Measurements from ENCODE around the gene OR8B3. TPM values are rescaled to one million over a fixed set of nuclear protein-coding genes. Genes with fewer than 3 reads are reported as not detected.

Gene OR8B3
- total RNA-seq, 1 donor from 2014 or later: not detected

DNA sequence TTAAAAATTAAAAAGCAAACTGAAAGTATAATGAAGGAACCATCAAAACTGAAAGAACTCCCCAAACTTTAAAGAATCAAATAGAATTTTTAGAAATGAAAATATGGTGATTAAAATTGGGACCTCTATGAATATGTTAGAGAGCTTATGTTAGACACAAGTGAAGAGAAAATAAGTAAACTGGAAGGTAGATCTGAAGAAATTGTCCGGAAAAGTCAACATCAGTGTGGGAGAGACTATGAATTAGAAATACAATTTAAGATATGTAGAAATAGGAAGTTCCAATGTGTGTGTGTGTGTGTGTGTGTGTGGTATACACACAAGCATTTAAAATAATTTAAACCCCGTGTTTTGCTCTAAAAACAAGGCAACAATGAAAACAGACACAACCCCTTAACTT lies 30.8 kb upstream of the OR8B3 start:
- Histone ChIP-seq H4K20me1 (ENCODE audit: low read depth) (no peaks in the 10 kb centered on the region), H3K27me3 (no peaks in the 10 kb centered on the region), H3K4me1 (no peaks in the 10 kb centered on the region), H3K4me2 (no peak overlapping the region), H3K36me3 (no peaks in the 10 kb centered on the region), H3K9me3 (ENCODE audit: low read depth) (no peaks in the 10 kb centered on the region), H3K4me3 (no peak overlapping the region), H3F3A (ENCODE audit: low read depth) (no peaks in the 10 kb centered on the region), H3K27ac (no peak overlapping the region), H3K79me2 (ENCODE audit: low read depth) (no peaks in the 10 kb centered on the region), H2AFZ (replicated peaks) (no peak overlapping the region), H3K9ac (no peak overlapping the region)
- no peaks in the 10 kb centered on the region for H3K4me1 Mint-ChIP-seq
- H3K27ac Mint-ChIP-seq: no peak overlapping the region
- no peak for TF ChIP-seq EZH2phosphoT487 (IDR thresholded peaks at IDR 0.05)
- no peak for TF ChIP-seq EZH2 (IDR thresholded peaks at IDR 0.05)
- TF ChIP-seq, protein P1, sequence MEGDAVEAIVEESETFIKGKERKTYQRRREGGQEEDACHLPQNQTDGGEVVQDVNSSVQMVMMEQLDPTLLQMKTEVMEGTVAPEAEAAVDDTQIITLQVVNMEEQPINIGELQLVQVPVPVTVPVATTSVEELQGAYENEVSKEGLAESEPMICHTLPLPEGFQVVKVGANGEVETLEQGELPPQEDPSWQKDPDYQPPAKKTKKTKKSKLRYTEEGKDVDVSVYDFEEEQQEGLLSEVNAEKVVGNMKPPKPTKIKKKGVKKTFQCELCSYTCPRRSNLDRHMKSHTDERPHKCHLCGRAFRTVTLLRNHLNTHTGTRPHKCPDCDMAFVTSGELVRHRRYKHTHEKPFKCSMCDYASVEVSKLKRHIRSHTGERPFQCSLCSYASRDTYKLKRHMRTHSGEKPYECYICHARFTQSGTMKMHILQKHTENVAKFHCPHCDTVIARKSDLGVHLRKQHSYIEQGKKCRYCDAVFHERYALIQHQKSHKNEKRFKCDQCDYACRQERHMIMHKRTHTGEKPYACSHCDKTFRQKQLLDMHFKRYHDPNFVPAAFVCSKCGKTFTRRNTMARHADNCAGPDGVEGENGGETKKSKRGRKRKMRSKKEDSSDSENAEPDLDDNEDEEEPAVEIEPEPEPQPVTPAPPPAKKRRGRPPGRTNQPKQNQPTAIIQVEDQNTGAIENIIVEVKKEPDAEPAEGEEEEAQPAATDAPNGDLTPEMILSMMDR (IDR thresholded peaks at IDR 0.05): no peak
- DNase-seq (ENCODE audit: low spot score): no peak
- H3K36me3 Mint-ChIP-seq: no peaks in the 10 kb centered on the region
- H3K4me3 Mint-ChIP-seq: no peak overlapping the region
- peaks cover 9% of the 10 kb centered on the region for H3K9me3 Mint-ChIP-seq
- H3K27me3 Mint-ChIP-seq (ENCODE audit: insufficient read depth, low read depth): peaks cover 5% of the 10 kb centered on the region

DNA sequence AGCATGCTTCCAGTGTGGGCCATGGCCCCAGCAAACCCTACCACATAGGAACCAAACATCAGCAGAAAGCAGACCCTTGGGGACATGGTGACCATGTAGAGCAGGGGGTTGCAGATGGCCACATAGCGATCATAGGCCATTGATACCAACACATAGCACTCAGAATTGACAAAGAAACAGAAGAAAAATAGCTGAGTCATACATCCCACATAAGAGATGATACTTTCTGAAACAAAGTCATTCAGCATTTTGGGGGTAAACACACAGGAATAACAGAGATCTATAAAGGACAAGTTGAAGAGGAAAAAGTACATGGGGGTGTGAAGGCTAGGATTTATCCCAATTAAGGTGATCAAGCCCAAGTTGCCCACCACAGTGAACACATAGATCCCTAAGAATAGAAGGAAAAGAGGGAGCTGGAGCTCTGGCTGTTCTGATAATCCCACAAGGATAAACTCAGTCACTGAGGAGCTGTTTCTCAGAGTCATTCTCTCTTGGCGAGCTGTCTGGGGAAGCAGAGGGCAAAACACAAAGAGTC lies 25.6 kb upstream of the OR8B3 start, which contains the start of gene OR8B4:
TSS of gene OR8B4 (minus strand) at position 488 of the 538 bp plus-strand sequence. CDS start at position 488, 0 bp downstream.
- Histone ChIP-seq H3K36me3 (no peaks in the 10 kb centered on the region), H3F3A (ENCODE audit: low read depth) (no peaks in the 10 kb centered on the region), H3K4me2 (no peak within 1 kb of the TSS), H3K4me1 (no peaks in the 10 kb centered on the region), H3K79me2 (ENCODE audit: low read depth) (no peaks in the 10 kb centered on the region), H2AFZ (replicated peaks) (no peak within 1 kb of the TSS), H3K9me3 (ENCODE audit: low read depth) (no peaks in the 10 kb centered on the region), H3K4me3 (no peak within 1 kb of the TSS), H3K27me3 (no peaks in the 10 kb centered on the region), H3K27ac (no peak within 1 kb of the TSS), H4K20me1 (ENCODE audit: low read depth) (no peaks in the 10 kb centered on the region), H3K9ac (no peak within 1 kb of the TSS)
- H3K36me3 Mint-ChIP-seq: no peaks in the 10 kb centered on the region
- H3K27me3 Mint-ChIP-seq (ENCODE audit: insufficient read depth, low read depth): peaks cover 7% of the 10 kb centered on the region
- DNase-seq (ENCODE audit: low spot score): no peak
- TF ChIP-seq EZH2phosphoT487 (IDR thresholded peaks at IDR 0.05): no peak
- TF ChIP-seq, protein P1 (IDR thresholded peaks at IDR 0.05): no peak
- no peak for TF ChIP-seq EZH2 (IDR thresholded peaks at IDR 0.05)
- peaks cover 5% of the 10 kb centered on the region for H3K9me3 Mint-ChIP-seq
- H3K27ac Mint-ChIP-seq: no peak within 1 kb of the TSS
- H3K4me1 Mint-ChIP-seq: no peaks in the 10 kb centered on the region
- H3K4me3 Mint-ChIP-seq: no peak within 1 kb of the TSS

DNA sequence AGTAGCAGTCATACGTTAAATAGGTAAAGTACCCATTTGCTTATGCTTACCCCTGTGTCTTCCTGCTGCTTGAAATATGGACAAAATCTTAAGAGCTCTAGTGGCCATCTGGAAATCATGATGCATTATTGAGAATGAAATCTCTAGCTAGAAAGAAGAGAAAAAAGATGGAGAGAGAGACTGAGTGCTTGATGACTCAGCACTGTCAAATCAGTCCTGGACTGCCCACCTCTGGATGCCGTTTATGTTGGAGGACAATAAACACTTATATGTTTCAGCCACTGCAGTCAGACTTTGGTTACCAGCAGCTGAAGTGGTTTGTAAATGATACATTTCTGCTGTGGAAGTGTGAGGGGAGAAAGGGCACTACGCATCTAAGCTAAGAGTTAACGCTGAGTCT lies 22.2 kb upstream of the OR8B3 start:
- no peak overlapping the region for H3K27ac Mint-ChIP-seq
- no peaks in the 10 kb centered on the region for H3K36me3 Mint-ChIP-seq
- no peaks in the 10 kb centered on the region for H3K27me3 ChIP-seq
- no peaks in the 10 kb centered on the region for H4K20me1 ChIP-seq (ENCODE audit: low read depth)
- H3K4me3 Mint-ChIP-seq: no peak overlapping the region
- H3F3A ChIP-seq (ENCODE audit: low read depth): no peaks in the 10 kb centered on the region
- no peak overlapping the region for H2AFZ ChIP-seq (replicated peaks)
- no peak overlapping the region for H3K4me2 ChIP-seq
- no peaks in the 10 kb centered on the region for H3K9me3 ChIP-seq (ENCODE audit: low read depth)
- no peak overlapping the region for H3K9ac ChIP-seq
- no peaks in the 10 kb centered on the region for H3K36me3 ChIP-seq
- no peak overlapping the region for H3K27ac ChIP-seq
- TF ChIP-seq, protein P1 (IDR thresholded peaks at IDR 0.05): no peak
- TF ChIP-seq EZH2 (IDR thresholded peaks at IDR 0.05) (no peak), EZH2phosphoT487 (IDR thresholded peaks at IDR 0.05) (no peak)
- no peak overlapping the region for H3K4me3 ChIP-seq
- H3K4me1 Mint-ChIP-seq: no peaks in the 10 kb centered on the region
- peaks cover 4% of the 10 kb centered on the region for H3K4me1 ChIP-seq
- DNase-seq (ENCODE audit: low spot score): no peak
- no peaks in the 10 kb centered on the region for H3K9me3 Mint-ChIP-seq
- no peaks in the 10 kb centered on the region for H3K79me2 ChIP-seq (ENCODE audit: low read depth)
- H3K27me3 Mint-ChIP-seq (ENCODE audit: insufficient read depth, low read depth): peaks cover 10% of the 10 kb centered on the region
